NCI-H146 (cell line): ENCODE measurements around the gene CNTN1.
"Not testable (repeated sequence)": the region's sequence is repeated elsewhere in the genome, so short reads cannot be mapped to it uniquely, and the experiment has no call there.

Source experiments
- DNase-seq: peaks from one replicate; lab custom pipeline; 2025; lab: John Stamatoyannopoulos, UW

The CNTN1 gene

DNA sequence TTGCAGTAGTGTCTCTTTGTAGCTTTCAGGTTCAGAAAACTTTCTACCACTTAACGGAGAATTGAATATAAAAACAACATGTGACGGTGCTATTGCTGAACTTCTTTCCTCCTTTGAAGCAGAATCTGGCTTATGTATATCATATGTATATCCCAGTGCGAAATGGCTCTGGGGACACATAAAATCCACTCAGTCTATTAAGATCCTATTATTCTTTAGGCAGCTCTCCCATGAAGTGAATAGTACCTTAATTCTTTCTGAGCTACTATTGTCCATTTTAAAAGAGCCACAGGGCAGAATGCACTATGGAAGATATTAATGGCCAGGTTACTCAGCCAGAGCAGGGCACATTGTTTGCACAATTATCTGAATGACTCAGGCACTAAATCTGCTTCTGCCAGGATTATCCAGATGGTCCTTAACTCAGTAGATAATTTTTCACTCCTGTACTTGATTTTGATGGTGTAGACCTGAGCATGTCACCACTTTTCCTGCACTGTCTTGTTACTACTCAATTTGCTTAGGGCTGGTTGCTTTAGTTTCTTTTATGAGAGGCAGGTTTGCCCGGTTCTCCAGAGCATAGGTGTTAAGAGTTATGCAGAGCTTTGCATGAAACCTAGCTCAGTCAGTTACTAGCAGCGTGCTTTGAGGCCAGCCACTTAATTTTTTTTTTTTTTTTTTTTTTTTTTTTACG is 5.5 kb downstream of the CNTN1 start:
- DNase-seq: no peak

GRCh38 chr12:40701756-40702155 is 9.5 kb downstream of the CNTN1 start:
- DNase-seq: no peak

GRCh38 chr12:40711121-40711520 is 18.9 kb downstream of the CNTN1 start:
- no peak for DNase-seq

GRCh38 chr12:40714636-40715035 is 22.4 kb downstream of the CNTN1 start:
- no peak for DNase-seq

DNA sequence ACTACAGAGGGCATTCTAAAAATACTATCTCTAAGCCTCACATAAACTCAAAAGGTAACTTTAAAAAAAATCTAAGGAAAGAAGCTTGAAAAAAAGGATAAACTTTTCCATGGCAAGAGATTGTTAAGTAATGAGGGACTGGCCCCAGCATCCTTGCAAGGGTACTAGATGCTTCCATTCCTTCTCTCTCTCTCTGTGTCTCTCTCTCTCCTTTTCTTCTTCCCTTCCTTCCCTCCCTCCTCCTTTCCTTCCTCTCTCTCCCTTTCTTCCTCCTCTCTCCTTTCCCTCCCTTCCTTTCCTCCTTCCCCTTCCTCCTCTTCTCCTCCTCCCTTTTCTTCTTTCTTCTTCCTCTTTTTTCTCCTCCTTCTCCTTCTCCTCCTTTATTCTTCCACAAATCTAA is 23.8 kb downstream of the CNTN1 start:
- no peak for DNase-seq

GRCh38 chr12:40717576-40717975 is 25.3 kb downstream of the CNTN1 start:
- DNase-seq: no peak

DNA sequence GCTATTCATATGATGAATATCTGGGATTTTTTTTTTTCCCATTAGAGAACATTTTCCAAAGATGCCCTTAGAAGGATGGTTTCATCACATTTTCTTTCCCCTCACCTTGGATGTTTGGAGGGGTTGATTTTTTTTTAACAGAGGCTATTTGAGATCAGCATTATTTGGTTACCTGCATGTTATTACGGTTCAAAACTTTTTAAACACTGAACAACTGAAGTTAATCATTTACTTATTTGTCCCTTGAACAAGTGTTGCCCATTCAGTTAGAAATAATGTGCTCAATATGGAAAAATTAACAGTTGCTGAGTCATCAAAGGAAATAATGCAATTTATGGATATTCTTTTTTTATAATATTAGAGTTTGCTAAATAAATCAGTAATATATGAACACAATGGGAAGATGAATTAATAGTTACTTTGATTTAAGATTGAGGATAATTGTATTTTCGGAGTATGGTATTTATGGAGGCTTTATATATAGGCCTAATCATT is 26.7 kb downstream of the CNTN1 start:
- no peak for DNase-seq

DNA sequence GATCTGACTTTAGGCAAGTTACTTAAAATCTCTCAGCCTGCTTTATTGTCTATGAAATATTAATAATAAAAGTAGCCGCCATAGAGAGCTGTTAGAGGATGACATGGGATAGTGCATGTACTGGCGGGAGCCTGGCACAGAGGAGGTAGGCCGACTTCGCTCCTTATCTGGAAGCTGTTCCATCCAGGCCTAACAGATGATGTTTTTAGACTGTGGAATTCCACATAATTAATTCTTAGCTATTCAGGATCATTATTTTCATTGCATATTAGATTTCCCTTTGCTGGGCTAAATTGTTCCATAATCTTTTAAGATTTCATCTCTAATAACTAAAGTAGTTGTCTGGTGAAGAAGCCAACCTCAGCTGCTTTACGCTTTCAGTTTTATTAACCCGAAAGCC is 30.8 kb downstream of the CNTN1 start:
- no peak for DNase-seq

- no peak for DNase-seq
These were observed 34.1 kb downstream of the CNTN1 start for GRCh38 chr12:40726366-40726765.

DNA sequence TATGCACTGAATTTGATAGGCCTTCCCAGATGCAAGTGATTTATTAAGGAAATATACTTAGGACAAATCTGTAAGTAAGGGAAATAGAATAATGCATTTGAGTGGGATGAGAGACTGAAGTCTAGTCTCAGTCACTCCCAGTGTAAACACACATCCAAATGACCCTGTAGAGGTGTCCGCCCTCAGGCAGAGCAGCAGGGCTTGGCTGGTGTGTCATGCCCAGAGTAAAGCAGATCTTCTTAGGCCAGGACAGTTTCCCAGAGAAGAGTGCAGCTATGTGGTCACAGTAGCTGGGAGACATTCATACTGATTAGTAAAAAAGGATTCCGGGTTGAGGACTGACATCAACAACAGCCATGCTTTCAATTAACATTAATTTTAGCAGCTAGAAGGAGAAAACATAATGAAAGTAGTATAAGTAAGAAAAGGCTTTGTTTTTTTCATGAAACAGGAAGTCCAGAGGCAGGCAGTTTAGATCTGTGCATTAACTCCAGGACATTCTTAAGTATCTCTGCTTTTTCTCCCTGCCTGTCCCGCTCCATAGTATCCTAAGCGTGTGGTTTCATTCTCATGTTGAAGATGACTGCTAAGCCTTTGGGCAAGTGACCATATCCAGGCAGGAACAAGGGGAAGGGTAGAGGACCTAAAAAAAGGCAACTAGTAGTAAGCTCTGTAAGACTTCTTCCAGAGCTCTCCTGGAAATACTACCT is 35.7 kb downstream of the CNTN1 start:
- peak; percentile 0 for DNase-seq

- no peak for DNase-seq
These were observed 38.0 kb downstream of the CNTN1 start for GRCh38 chr12:40730281-40730680.

DNA sequence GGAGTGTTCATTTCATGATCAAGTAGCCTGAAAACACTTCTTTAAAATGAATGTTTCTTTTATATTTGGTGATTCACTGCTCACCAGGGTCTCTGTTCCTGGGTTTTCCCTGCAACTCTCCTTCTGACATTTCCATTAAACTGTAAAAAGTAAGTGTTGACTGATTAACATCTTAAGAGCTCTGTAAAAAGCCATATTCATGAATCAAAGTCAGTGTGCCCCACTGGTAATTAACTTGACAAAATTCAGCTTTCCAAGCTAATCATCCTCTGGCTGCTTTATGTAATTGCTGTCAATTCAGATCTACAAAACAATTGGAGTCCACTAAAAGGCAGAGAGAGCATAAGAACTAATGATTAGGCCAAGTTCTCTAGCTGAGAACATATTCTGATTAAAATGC is 41.6 kb downstream of the CNTN1 start:
- DNase-seq: no peak

DNA sequence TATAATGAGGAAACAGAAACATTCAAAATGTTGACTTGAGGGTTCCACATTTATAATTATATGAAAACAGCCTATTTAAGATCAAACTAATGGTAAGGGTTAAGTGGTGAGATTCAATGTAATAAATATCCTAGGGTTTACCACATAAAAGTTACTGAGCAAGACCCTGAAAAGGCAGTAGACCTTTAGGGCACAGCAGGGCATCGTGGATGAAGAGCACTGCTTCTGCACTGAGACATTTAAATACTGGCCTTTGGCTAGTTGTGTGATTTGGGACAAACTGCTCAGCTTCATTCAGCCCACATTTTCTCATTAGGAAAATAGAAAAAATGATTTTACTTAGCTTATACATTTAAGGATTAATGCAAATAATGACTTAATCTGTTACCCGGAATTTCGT is 42.0 kb downstream of the CNTN1 start:
- no peak for DNase-seq

DNA sequence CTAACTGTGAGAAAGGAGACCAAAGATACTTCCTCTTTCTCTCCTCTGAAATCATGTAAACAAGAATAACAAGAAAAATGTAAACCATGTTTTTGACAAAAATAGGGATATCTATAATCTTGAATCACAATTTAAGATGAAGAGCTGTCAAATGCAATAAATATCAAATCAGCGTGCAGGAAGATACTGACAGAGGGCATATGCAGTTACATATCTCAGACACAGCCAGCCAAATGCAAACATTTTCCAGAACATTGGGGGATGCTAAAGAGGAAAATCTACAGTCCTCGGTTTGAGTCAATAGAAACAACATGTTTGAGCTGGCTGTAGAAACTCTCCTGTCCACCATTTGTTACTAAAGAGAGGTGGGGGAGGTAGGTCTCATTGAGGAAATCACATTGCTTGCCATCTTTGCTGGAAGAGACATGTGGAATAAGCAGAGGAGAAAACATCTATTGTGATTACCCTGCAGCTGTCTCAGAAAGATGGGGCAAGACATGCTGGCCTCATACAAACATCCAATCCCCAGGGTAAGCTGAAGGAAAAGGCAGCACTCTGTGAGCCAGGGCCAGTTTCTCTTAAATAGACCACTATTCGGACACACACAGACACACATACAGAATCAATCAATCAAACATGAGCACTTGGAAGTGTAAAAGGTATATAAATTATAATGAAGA is 43.5 kb downstream of the CNTN1 start:
- DNase-seq: no peak

DNA sequence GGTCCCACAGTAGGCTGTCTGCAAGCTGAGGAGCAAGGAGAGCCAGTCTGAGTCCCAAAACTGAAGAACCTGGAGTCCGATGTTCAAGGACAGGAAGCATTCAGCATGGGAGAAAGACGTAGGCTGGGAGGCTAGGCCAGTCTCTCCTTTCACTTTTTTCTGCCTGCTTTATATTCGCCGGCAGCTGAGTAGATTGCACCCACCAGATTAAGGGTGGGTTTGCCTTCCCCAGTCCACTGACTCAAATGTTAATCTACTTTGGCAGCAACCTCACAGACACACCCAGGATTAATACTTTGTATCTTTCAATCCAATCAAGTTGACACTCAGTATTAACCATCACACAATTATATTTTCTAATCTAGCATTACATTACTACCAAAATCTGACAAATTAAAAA is 45.2 kb downstream of the CNTN1 start:
- not testable (repeated sequence) for DNase-seq

DNA sequence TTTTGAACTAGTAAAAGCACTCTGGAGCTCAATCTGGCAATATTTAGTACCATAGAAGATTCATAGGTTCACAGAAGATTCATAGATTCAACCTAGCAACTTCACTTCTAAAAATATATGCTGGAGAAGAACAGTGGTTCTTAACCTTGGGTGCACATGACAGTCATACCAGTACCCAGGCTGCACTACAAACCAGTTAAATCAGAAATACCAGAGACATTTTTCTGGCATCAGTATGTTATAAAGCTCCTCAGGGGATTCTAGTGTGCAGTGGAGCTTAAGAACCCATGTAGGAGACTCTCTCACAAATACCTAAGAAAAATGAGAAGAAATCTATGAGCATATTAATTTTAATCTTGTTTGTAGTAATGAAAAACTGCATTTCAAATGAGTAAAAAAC is 46.6 kb downstream of the CNTN1 start:
- DNase-seq: no peak

GRCh38 chr12:40742041-40742440 is 49.8 kb downstream of the CNTN1 start:
- DNase-seq: no peak

GRCh38 chr12:40745386-40745785 is 53.1 kb downstream of the CNTN1 start:
- no peak for DNase-seq

DNA sequence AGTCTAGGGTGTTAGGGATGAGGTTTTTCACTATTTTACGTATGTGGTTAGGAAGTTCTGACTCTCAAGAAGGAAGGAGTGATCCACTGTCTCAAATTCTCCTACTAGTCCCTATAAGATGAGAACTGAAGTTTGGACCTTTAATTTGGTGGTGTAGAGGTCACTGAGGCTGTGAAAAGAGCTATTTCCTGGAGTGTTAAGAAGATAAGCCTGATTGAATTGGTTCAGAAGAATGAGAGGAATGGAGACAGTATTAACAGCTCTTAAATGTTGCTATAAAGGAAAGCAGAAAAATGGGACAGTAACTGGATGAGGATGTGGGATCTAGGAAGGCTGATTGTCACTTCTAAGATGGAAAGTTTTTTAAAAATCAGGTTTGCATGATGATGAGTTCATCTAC is 57.6 kb downstream of the CNTN1 start:
- no peak for DNase-seq

DNA sequence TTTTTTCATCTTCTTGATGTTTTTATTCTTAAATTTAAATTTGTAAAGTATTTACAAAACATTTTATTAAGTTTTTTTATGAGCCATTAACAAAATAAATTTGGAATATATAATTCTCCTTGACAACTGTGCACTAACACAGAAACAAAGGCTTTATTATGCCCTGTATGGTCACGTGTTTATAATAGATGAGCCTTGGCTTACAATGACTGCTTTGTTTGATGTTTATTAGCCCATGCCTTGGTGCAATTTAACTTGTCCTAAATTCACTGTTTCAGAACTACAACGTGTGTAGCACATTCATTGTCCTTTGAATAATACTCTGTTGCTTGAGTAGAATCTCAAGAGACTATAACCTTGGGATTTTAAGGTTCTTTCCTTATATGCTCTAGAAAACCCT is 59.8 kb downstream of the CNTN1 start:
- no peak for DNase-seq

DNA sequence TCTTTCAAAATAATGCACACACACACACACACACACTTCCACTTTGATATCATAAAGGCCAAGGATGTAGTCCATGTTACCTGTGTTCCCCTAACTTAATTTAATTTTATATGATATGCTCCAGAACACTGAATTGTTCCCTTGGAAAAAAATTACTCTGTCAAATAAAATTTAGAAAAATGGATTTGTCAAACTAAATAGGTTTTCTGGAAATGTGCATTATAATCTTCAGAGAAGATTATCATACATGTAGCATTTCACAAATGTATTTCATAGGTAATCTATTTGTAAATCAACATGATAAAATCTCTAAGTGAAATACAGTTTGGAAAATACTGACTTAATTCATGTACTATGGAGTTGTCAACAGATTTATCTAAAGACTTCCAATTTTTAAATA is 68.6 kb downstream of the CNTN1 start:
- DNase-seq: no peak

GRCh38 chr12:40762072-40762471 is 69.8 kb downstream of the CNTN1 start:
- DNase-seq: no peak
